Rectal smooth muscle tissue (tissue), 1 donor: ENCODE results near the gene ANKZF1.
A peak's percentile ranks its signal among the peaks of the same experiment; 100 is the strongest.
"Not testable (repeated sequence)": the region's sequence is repeated elsewhere in the genome, so short reads cannot be mapped to it uniquely, and the experiment has no call there.

ENCODE experiments used
- H3K27ac ChIP-seq: one replicate; pipeline ENCODE4 v1.7.0; 2013; ENCODE audit warnings: low read depth, low read length, inconsistent platforms
- H3K27me3 ChIP-seq: one replicate; pipeline ENCODE4 v1.7.0; 2013; ENCODE audit warnings: low read length; ENCODE audit not compliant: control insufficient read depth, insufficient read depth
- H3K36me3 ChIP-seq: one replicate; pipeline ENCODE4 v1.7.0; 2013; ENCODE audit warnings: low read length; ENCODE audit not compliant: control insufficient read depth, insufficient read depth
- H3K4me1 ChIP-seq: one replicate; pipeline ENCODE4 v1.7.0; 2013; ENCODE audit warnings: low read length; ENCODE audit not compliant: control insufficient read depth, insufficient read depth
- H3K4me3 ChIP-seq: one replicate; pipeline ENCODE4 v1.7.0; 2013; ENCODE audit warnings: low read length
- H3K9ac ChIP-seq: one replicate; pipeline ENCODE4 v1.7.0; 2013; ENCODE audit warnings: low read length

ANKZF1 gene

GRCh38 chr2:219254590-219255201, 25.1 kb downstream of the ANKZF1 start:
- H3K4me1 ChIP-seq = peaks cover 15% of the 10 kb centered on the region
- no peaks in the 10 kb centered on the region for H3K27me3 ChIP-seq
- peak overlapping the region; percentile 81 for H3K4me3 ChIP-seq
- peaks cover 12% of the 10 kb centered on the region for H3K36me3 ChIP-seq
- no peak overlapping the region for H3K9ac ChIP-seq
- H3K27ac ChIP-seq = no peak overlapping the region

- not testable (repeated sequence) for H3K36me3 ChIP-seq, H3K27ac ChIP-seq, H3K4me1 ChIP-seq, H3K9ac ChIP-seq, H3K27me3 ChIP-seq, H3K4me3 ChIP-seq
Measured at GRCh38 chr2:219258942-219259341, 29.3 kb downstream of the ANKZF1 start.

DNA sequence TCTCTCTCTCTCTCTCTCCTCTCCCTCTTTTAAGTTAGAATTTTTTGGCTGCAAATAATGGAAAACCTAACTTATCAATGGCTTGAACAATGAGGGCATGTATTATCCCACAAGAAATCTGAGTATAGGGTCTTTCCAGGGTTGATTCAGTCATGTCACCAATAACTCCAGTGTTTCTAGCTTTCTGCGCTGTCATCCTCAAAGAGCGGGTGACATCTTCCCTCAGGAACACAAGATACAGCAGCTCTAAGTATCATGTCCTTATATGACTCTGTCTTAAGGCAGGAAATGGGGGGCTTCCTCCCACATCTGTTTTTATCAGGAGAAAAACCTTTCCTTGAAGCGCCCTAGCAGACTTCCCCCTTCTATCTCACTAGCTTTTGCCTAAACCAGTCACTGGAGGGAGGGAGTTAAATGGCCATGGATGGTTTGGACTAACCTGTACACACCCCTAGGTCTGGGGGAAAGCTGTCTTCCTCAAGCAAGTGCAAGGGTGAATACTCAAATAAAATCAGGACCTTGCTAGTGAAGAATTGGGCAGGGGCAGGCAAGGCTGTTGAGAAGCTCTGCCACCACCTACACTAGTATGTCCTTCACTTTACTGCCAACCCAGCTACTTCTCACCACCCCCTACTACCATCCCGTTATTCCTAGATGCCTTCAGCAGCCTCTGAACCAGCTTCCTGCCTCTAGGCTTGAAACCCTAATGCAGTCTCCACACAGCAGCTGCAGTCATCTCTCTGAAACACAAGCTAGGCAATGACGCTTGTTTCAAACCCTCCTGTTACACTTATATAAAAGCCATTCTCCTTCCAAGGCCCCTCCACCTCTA, 31.6 kb downstream of the ANKZF1 start:
- Histone ChIP-seq H3K9ac (no peak overlapping the region), H3K4me1 (no peaks in the 10 kb centered on the region), H3K27me3 (no peaks in the 10 kb centered on the region), H3K27ac (no peak overlapping the region), H3K36me3 (no peaks in the 10 kb centered on the region), H3K4me3 (no peak overlapping the region)

DNA sequence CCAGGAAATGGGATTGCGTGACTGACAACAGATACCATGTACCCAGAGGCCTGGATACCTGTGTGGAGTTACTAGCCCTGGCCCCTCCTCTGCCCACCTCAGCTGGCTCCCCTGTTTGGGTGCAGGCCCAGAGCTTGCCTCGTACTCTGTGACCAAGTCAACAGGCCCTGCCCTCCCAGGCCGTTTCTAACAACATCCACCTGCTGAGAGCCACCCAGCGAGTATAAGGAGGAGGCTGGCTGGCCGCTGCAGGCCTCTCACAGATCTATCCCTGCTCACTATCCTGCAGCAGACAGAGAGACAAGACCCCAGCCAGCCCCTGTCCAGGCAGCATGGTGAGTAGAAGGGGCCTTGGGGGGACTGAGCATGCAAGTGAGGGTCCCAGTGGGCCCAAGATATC, 36.6 kb downstream of the ANKZF1 start:
- H3K27ac ChIP-seq = no peak overlapping the region
- H3K9ac ChIP-seq = no peak overlapping the region
- H3K4me1 ChIP-seq = no peaks in the 10 kb centered on the region
- H3K4me3 ChIP-seq = no peak overlapping the region
- no peaks in the 10 kb centered on the region for H3K36me3 ChIP-seq
- no peaks in the 10 kb centered on the region for H3K27me3 ChIP-seq

DNA sequence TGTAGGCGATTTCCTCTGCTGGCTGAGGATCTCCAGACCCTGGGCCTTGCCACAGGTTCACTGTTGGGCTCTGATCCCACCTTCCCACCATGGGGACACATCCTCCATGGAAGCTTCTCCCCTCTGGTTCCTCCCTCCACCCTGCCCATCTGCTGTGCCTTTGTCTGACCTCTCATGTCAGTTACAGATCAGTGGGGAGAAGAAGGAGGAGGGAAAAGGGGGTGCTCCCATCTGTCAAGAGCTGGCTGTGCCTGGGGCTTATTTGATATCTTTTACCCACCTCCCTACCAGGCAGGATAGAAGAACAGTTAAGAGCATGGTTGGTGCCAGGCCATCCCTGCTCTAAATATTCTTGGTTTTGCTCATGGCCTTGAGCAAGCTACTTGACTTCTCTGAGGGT, 37.3 kb downstream of the ANKZF1 start:
- no peak overlapping the region for H3K4me3 ChIP-seq
- H3K36me3 ChIP-seq = no peaks in the 10 kb centered on the region
- no peaks in the 10 kb centered on the region for H3K27me3 ChIP-seq
- no peak overlapping the region for H3K27ac ChIP-seq
- H3K9ac ChIP-seq = no peak overlapping the region
- no peaks in the 10 kb centered on the region for H3K4me1 ChIP-seq

- Histone ChIP-seq H3K4me1 (no peaks in the 10 kb centered on the region), H3K9ac (no peak overlapping the region), H3K27me3 (no peaks in the 10 kb centered on the region), H3K27ac (no peak overlapping the region), H3K36me3 (no peaks in the 10 kb centered on the region), H3K4me3 (no peak overlapping the region)
Measured at GRCh38 chr2:219268294-219268693, 38.7 kb downstream of the ANKZF1 start.

GRCh38 chr2:219269362-219270054, 39.9 kb downstream of the ANKZF1 start:
- Histone ChIP-seq H3K9ac (no peak overlapping the region), H3K4me1 (peaks cover 4% of the 10 kb centered on the region), H3K27me3 (no peaks in the 10 kb centered on the region), H3K36me3 (no peaks in the 10 kb centered on the region), H3K27ac (no peak overlapping the region), H3K4me3 (no peak overlapping the region)

DNA sequence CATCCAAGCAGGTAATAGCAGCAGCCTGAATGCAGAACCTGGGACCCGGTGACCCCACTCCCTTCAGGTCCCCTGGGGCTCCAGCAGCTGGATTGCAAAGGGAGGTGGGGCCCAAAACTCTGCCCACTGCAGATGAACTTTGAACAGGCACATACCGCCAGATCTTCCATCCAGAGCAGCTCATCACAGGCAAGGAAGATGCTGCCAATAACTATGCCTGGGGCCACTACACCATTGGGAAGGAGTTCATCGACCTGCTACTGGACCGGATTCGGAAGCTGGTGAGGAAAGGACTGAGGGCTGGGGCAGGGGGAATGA, 40.4 kb downstream of the ANKZF1 start:
- no peak overlapping the region for H3K27ac ChIP-seq
- no peaks in the 10 kb centered on the region for H3K36me3 ChIP-seq
- H3K27me3 ChIP-seq = no peaks in the 10 kb centered on the region
- H3K9ac ChIP-seq = no peak overlapping the region
- no peak overlapping the region for H3K4me3 ChIP-seq
- peaks cover 6% of the 10 kb centered on the region for H3K4me1 ChIP-seq

- Histone ChIP-seq H3K9ac (no peak overlapping the region), H3K27ac (no peak overlapping the region), H3K4me1 (peaks cover 6% of the 10 kb centered on the region), H3K27me3 (no peaks in the 10 kb centered on the region), H3K4me3 (no peak overlapping the region), H3K36me3 (no peaks in the 10 kb centered on the region)
Measured at GRCh38 chr2:219271021-219271420, 41.4 kb downstream of the ANKZF1 start.

- Histone ChIP-seq H3K4me3 (no peak overlapping the region), H3K27ac (no peak overlapping the region), H3K4me1 (peaks cover 6% of the 10 kb centered on the region), H3K36me3 (no peaks in the 10 kb centered on the region), H3K9ac (no peak overlapping the region), H3K27me3 (no peaks in the 10 kb centered on the region)
Measured at GRCh38 chr2:219272356-219272755, 42.8 kb downstream of the ANKZF1 start.

- no peaks in the 10 kb centered on the region for H3K27me3 ChIP-seq
- H3K36me3 ChIP-seq = no peaks in the 10 kb centered on the region
- no peak overlapping the region for H3K27ac ChIP-seq
- no peak overlapping the region for H3K9ac ChIP-seq
- peaks cover 8% of the 10 kb centered on the region for H3K4me1 ChIP-seq
- H3K4me3 ChIP-seq = no peak overlapping the region
Measured at GRCh38 chr2:219272995-219273394, 43.4 kb downstream of the ANKZF1 start.

DNA sequence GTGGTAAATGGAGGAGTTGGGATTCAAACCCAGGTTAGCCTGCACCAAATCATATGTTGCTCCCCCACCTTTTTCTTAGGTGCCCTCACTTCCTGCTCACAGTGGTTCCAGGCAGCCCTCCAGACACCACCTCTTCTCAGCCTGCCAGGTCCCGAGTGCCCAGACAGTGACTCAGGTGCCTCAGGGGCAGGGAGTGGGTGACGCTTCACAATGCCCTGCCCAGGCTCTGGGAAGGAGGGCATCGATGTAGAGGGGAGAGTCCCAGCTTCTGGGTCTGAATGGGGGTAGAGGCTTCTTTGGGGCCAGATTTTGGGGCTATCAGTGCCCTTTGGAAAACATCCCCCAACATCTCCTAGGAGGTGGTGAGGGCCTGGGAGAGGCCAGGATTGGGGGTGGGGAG, 44.3 kb downstream of the ANKZF1 start:
- H3K27me3 ChIP-seq = no peaks in the 10 kb centered on the region
- H3K36me3 ChIP-seq = no peaks in the 10 kb centered on the region
- no peak overlapping the region for H3K9ac ChIP-seq
- H3K4me1 ChIP-seq = peaks cover 17% of the 10 kb centered on the region
- H3K4me3 ChIP-seq = no peak overlapping the region
- H3K27ac ChIP-seq = peak overlapping the region; percentile 18
